H1 (cell line): ENCODE measurements around the gene GRID1. TPM values are rescaled to one million over a fixed set of nuclear protein-coding genes. Genes with fewer than 3 reads are reported as not detected.

Experiments used
- CHD2 ChIP-seq: IDR thresholded peaks from 2 replicates; pipeline ENCODE4 v1.6.1; 2012; ENCODE audit warnings: low read length, improper control_type of control experiment
- NRF1 ChIP-seq: IDR thresholded peaks from 2 replicates; pipeline ENCODE4 v1.6.1; 2011; ENCODE audit warnings: mild to moderate bottlenecking, low read depth, low read length, improper control_type of control experiment
- PHF8 ChIP-seq: fragments of 200-600 bp; sonication (generic); conservative IDR thresholded peaks from 2 replicates; pipeline ENCODE4 v1.7.1; 2012; ENCODE audit warnings: low read depth, mild to moderate bottlenecking, inconsistent platforms, low read length, moderate library complexity
- polyA plus RNA-seq, 7 experiments: library from polyadenylated mRNA; depleted of rRNA in 3 of 7; stranded (reverse) in 5 of 7; unstranded in 2 of 7; fragments of >200 nt in 5 of 7; fragments of 200-250 nt in 2 of 7; gene quantifications; 1 replicate in 5 of 7; 2 replicates in 1 of 7; 4 replicates in 1 of 7; pipeline versions ENCODE4 v1.2.1 to v1.2.3, GENCODE V29; 2011 to 2013; ENCODE audit warnings: missing spikeins in 2 of 7, mixed read lengths in 2 of 7
- total RNA-seq: library from RNA; stranded (reverse); fragmentation: NEBNext Ultra II Directional; extraction: Animal tissue kit (Norgen Biotek cat#: 25700); gene quantifications from 2 replicates; pipeline ENCODE4 v1.2.1, GENCODE V29; 2021

GRID1 gene
- total and polyA plus RNA-seq, 2 of the 8 experiments (the other 6 are each of a cell fraction or from before 2014, with no cell fraction given) = 0.22 to 0.30 TPM

GRCh38 chr10:85734791-85735190 is 631.8 kb downstream of the GRID1 start (continued):
- TF ChIP-seq PHF8 = no peak
- no peak for TF ChIP-seq NRF1
- TF ChIP-seq CHD2 = no peak
